Choroid plexus epithelial cell (primary cell): ENCODE data around the gene ZNF407.
A peak's percentile ranks its signal among the peaks of the same experiment; 100 is the strongest.

Source experiments
- DNase-seq: peaks from one replicate; pipeline ENCODE4 v3.0.0-alpha.2; 2010; ENCODE audit warnings: low read depth
- H3K4me3 ChIP-seq: 2 replicates; pipeline ENCODE4 v1.5.1; 2011; ENCODE audit warnings: low read depth, mild to moderate bottlenecking, control low read depth, low read length, moderate library complexity
- CTCF ChIP-seq: conservative IDR thresholded peaks from 2 replicates; pipeline ENCODE4 v1.5.1; 2011; ENCODE audit warnings: low read depth, mild to moderate bottlenecking, control low read depth, inconsistent platforms, low read length, moderate library complexity

The ZNF407 gene

GRCh38 chr18:74731097-74731496 lies 133.4 kb downstream of the ZNF407 start:
- peak; percentile 60 for DNase-seq
- no peak overlapping the region for H3K4me3 ChIP-seq
- TF ChIP-seq CTCF = no peak

- no peak for DNase-seq
- TF ChIP-seq CTCF = no peak
- H3K4me3 ChIP-seq = no peak overlapping the region
Observed at GRCh38 chr18:74732380-74732779, 134.7 kb downstream of the ZNF407 start.

GRCh38 chr18:74733598-74733997 lies 135.9 kb downstream of the ZNF407 start:
- no peak for TF ChIP-seq CTCF
- no peak for DNase-seq

GRCh38 chr18:74734013-74734444 lies 136.4 kb downstream of the ZNF407 start:
- H3K4me3 ChIP-seq = no peak overlapping the region
- no peak for TF ChIP-seq CTCF
- DNase-seq = no peak

More at GRCh38 chr18:74733598-74733997, 135.9 kb downstream of the ZNF407 start:
- no peak overlapping the region for H3K4me3 ChIP-seq

- DNase-seq = no peak
- TF ChIP-seq CTCF = peak; percentile 6
Observed at GRCh38 chr18:74739926-74740325, 142.3 kb downstream of the ZNF407 start.

GRCh38 chr18:74742573-74743243 lies 145.0 kb downstream of the ZNF407 start:
- H3K4me3 ChIP-seq = no peak overlapping the region
- TF ChIP-seq CTCF = no peak
- no peak for DNase-seq

More at GRCh38 chr18:74739926-74740325, 142.3 kb downstream of the ZNF407 start:
- no peak overlapping the region for H3K4me3 ChIP-seq
